GM18909 (cell line): Measurements from ENCODE around the gene FHIT.

ENCODE experiments used
- ATAC-seq: cut with Tn5 transposase; IDR thresholded peaks from one replicate; pipeline ENCODE4 v1.9.1; 2021; ENCODE audit warnings: mild to moderate bottlenecking; ENCODE audit not compliant: unreplicated experiment, poor library complexity

Gene FHIT

GRCh38 chr3:61251174-61251972 lies at the start of gene FHIT:
Gene FHIT (minus strand): TSS chr3:61251452.
- peak; percentile 92 for ATAC-seq

- ATAC-seq, result no peak
These were observed 49.5 kb upstream of the FHIT start for GRCh38 chr3:61300786-61301185.

GRCh38 chr3:61300006-61300380 lies 48.7 kb upstream of the FHIT start:
- ATAC-seq, result no peak

GRCh38 chr3:61299343-61300005 lies 48.2 kb upstream of the FHIT start:
- no peak for ATAC-seq

GRCh38 chr3:61297821-61298220 lies 46.6 kb upstream of the FHIT start:
- ATAC-seq, result no peak

GRCh38 chr3:61288446-61288845 lies 37.2 kb upstream of the FHIT start:
- no peak for ATAC-seq

GRCh38 chr3:61283876-61284275 lies 32.6 kb upstream of the FHIT start:
- ATAC-seq, result no peak

GRCh38 chr3:61278713-61279112 lies 27.5 kb upstream of the FHIT start:
- ATAC-seq, result no peak

- ATAC-seq, result no peak
These were observed 26.2 kb upstream of the FHIT start for GRCh38 chr3:61277411-61277810.

- no peak for ATAC-seq
These were observed 18.2 kb upstream of the FHIT start for GRCh38 chr3:61269435-61269834.

GRCh38 chr3:61268644-61269043 lies 17.4 kb upstream of the FHIT start:
- ATAC-seq, result no peak

GRCh38 chr3:61264281-61264680 lies 13.0 kb upstream of the FHIT start:
- ATAC-seq, result no peak

GRCh38 chr3:61257148-61257547 lies 5.9 kb upstream of the FHIT start:
- no peak for ATAC-seq

GRCh38 chr3:61253756-61254155 lies 2.5 kb upstream of the FHIT start:
- ATAC-seq, result peak; percentile 32

GRCh38 chr3:61252836-61253235 lies 1.6 kb upstream of the FHIT start:
- ATAC-seq, result no peak

GRCh38 chr3:61250784-61251173 lies 473 bp downstream of the FHIT start:
- no peak for ATAC-seq

GRCh38 chr3:61248496-61248895 lies 2.8 kb downstream of the FHIT start:
- no peak for ATAC-seq

GRCh38 chr3:61247191-61247590 lies 4.1 kb downstream of the FHIT start:
- no peak for ATAC-seq

- no peak for ATAC-seq
These were observed 11.4 kb downstream of the FHIT start for GRCh38 chr3:61239871-61240270.

GRCh38 chr3:61237858-61238257 lies 13.4 kb downstream of the FHIT start:
- ATAC-seq, result peak; percentile 32

GRCh38 chr3:61236556-61236955 lies 14.7 kb downstream of the FHIT start:
- peak; percentile 83 for ATAC-seq

- ATAC-seq, result peak; percentile 43
These were observed 17.5 kb downstream of the FHIT start for GRCh38 chr3:61233746-61234145.
